GM20431 (cell line): Measurements from ENCODE around the gene DEFB123.
"Not testable (repeated sequence)": the region's sequence is repeated elsewhere in the genome, so short reads cannot be mapped to it uniquely, and the experiment has no call there.

Source experiments
- in situ Hi-C: fragments of 300-500 bp; cut with MseI, MboI; formaldehyde crosslinking; loops from one replicate; pipeline ENCODE4 v1.15.0; 2020; ENCODE audit warnings: low sequenced_read_pairs; ENCODE audit not compliant: unreplicated experiment

DEFB123 gene

GRCh38 chr20:31440012-31440659 lies at the start of gene DEFB123:
TSS of gene DEFB123 (plus strand) at chr20:31440632. CDS start at chr20:31440699, 67 bp downstream.
- in situ Hi-C loops: no loop called here

- in situ Hi-C loops: no loop called here
Measured at GRCh38 chr20:31392836-31393235, 47.6 kb upstream of the DEFB123 start.

- in situ Hi-C loops: no loop called here
Measured at GRCh38 chr20:31394900-31395299, 45.5 kb upstream of the DEFB123 start.

- in situ Hi-C loops: no loop called here
Measured at GRCh38 chr20:31403886-31404285, 36.5 kb upstream of the DEFB123 start.

GRCh38 chr20:31406115-31406514 lies 34.3 kb upstream of the DEFB123 start, which contains the start of gene DEFB121:
TSS of gene DEFB121 (minus strand) at chr20:31406215. CDS start at chr20:31406152, 63 bp downstream.
- in situ Hi-C loops: no loop called here

- in situ Hi-C loops: no loop called here
Measured at GRCh38 chr20:31410011-31410410, 30.4 kb upstream of the DEFB123 start.

- in situ Hi-C loops: no loop called here
Measured at GRCh38 chr20:31414381-31414780, 26.1 kb upstream of the DEFB123 start.

GRCh38 chr20:31415653-31416052 lies 24.8 kb upstream of the DEFB123 start:
- in situ Hi-C loops: no loop called here

- in situ Hi-C loops: no loop called here
Measured at GRCh38 chr20:31418307-31418706, 22.1 kb upstream of the DEFB123 start.

GRCh38 chr20:31425797-31426196 lies 14.6 kb upstream of the DEFB123 start:
- in situ Hi-C loops: no loop called here

GRCh38 chr20:31426891-31427551 lies 13.4 kb upstream of the DEFB123 start:
- in situ Hi-C loops: not testable (repeated sequence)

- in situ Hi-C loops: not testable (repeated sequence)
Measured at GRCh38 chr20:31427576-31427975, 12.9 kb upstream of the DEFB123 start.

GRCh38 chr20:31430568-31431115 lies 9.8 kb upstream of the DEFB123 start:
- in situ Hi-C loops: no loop called here

- in situ Hi-C loops: no loop called here
Measured at GRCh38 chr20:31446084-31446819, 5.8 kb downstream of the DEFB123 start.

GRCh38 chr20:31449511-31450414 lies 9.3 kb downstream of the DEFB123 start:
- in situ Hi-C loops: no loop called here

GRCh38 chr20:31452575-31452974 lies 12.1 kb downstream of the DEFB123 start:
- in situ Hi-C loops: no loop called here

- in situ Hi-C loops: no loop called here
Measured at GRCh38 chr20:31454361-31454760, 13.9 kb downstream of the DEFB123 start.

- in situ Hi-C loops: not testable (repeated sequence)
Measured at GRCh38 chr20:31470946-31471345, 30.5 kb downstream of the DEFB123 start.

GRCh38 chr20:31472395-31473330 lies 32.2 kb downstream of the DEFB123 start:
- in situ Hi-C loops: no loop called here
